Colon (tissue), 2 donors: Measurements from ENCODE around the gene COIL.
"Not testable (repeated sequence)": the region's sequence is repeated elsewhere in the genome, so short reads cannot be mapped to it uniquely, and the experiment has no call there.

Experiments used
- FAIRE-seq: peaks from 2 replicates; lab custom pipeline; 2012; peaks lifted over from hg19 to GRCh38; lab: Jason Lieb, UNC
- donor health status: control.
- donor health status: control.

Gene COIL

DNA sequence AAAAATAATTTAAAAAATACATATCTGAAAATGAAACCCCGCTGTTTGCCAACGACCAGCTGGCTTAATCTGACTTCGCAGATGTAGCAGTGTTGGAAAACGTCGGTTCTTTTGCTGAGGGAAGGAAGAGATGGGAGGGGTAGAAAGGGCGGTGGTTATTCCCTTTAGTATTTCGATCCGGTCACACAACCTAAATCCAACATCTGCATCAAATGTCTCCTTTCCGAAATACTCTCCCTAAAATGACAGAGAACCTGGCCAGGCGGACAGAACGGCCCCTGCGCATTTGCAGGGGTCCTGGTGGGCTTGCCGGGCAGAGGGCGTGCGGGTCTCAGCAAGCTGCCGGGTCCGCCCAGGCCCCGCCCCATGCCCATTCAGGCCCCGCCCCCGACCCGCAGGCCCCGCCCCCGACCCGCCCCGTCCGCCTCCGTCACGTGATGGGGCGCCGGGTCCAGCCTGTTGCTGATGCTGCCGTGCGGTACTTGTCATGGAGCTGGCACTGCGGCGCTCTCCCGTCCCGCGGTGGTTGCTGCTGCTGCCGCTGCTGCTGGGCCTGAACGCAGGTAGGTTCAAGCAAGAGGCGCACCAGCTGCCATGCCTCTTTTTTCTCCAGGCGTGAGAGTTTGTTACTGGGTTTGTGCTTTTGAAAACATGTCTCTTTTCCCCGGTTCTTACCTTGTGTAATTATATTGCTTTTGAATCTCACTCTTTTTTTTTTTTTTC is 17.0 kb upstream of the COIL start, which contains the start of gene SCPEP1:
TSS of gene SCPEP1 (plus strand) at position 459 of the 723 bp plus-strand sequence. CDS start at position 488, 29 bp downstream.
- no peak for FAIRE-seq

DNA sequence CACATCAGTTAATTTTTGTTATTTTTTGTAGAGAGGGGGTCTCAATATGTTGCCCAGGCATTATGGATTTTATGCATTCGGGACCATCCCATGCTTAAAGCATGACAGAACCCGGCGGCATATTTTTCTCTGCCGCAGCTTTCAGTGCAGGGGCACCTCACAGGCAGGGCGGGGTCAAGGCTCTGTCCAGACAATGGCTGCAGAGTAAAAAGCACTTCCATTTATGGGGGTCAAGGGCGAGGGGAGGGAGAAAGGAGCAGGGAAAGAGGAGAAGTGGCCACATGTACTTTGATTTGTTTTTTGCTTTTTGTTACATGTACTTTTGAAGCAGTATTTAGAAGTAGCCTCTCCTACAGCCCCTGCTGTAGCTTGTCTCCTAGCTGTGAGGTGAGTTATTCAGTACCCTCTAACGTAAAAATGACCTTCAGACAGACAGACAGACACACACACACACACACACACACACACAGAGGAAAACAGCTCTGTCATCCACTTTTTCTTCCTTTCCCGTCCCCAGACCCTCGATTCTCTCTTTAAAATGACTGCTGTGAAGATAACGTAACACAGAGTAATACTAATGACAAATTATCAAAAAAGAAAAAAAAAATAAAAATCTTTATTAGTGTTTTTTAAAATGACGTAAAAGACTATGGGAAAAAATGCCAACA is 16.2 kb upstream of the COIL start:
- no peak for FAIRE-seq

DNA sequence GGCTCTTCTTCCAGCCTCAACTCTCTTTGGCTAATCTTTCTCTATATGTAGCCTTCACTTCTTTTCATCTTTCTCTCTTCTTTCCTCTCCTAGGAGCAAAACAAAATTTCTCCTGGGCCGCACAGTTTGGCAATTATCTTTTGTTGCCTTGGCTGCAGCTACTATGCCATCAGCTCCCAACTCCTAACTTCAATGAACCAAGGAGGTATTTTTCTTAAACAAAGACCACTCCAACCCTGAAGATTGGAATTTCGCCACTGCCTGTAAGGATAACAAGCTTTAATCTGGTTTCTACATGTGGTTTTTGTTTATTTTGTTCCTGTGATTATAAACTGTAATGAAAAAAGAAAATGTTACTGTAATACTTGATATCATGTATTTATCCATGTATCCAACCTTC is 14.8 kb upstream of the COIL start:
- FAIRE-seq: no peak

DNA sequence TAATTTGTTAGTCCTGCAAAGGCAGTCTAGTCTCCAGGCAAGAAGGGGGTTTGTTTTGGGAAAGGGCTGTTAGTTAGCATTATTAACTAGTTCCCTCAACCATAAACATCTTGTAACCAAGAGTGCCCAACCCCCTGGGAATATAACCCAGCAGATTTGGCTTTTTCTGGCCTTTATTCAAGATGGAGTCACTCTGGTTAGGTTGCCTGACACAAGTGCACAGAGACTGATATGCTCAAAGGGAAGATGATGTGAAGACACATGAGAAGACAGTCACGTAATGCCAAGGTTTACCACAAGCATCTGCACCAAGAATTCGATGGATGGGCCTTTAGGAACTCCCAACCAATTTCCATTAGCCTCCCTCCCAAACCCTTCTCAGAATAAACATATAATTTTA is 13.2 kb upstream of the COIL start:
- FAIRE-seq: no peak

DNA sequence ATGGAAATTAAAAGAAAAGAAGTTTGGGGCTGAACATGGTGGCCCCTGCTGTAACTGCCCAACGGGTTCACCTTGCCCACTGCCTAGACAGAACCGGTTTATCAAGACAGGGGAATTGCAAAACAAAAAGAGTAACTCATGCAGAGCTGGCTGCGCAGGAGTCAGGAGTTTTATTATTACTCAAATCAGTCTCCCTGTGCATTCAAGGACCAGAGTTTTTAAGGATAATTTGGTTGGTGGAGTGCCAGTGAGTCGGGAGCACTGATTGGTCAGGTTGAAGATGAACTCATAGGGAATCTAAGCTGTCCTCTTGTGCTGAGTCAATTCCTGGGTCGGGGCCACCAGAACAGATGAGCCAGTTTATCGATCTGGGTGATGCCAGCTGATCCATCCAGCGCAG is 12.7 kb upstream of the COIL start:
- FAIRE-seq: no peak

GRCh38 chr17:56972111-56972730 is 11.4 kb upstream of the COIL start:
- no peak for FAIRE-seq

DNA sequence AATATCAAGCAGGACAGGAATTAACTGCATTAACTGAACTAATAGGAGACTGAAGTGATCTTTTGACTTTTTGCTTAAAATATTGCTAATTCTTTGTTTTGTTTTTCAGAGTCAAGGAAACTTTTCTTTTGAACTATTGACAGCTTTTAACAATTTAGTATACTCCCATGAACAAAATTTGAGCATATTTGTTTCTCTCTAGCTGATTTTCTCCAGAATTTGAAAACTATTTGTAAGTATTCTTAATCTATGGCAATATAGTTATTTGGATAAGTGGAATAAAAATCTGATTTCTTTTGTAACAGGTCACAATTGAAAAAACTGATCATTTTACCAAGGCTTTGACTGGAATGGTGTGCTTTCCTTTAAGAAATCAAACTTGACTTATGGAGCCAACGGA is 10.1 kb upstream of the COIL start:
- no peak for FAIRE-seq

GRCh38 chr17:56966338-56966737 is 5.5 kb upstream of the COIL start:
- no peak for FAIRE-seq

GRCh38 chr17:56965681-56966080 is 4.8 kb upstream of the COIL start:
- FAIRE-seq: not testable (repeated sequence)

GRCh38 chr17:56965241-56965640 is 4.4 kb upstream of the COIL start:
- FAIRE-seq: not testable (repeated sequence)

- no peak for FAIRE-seq
Measured at GRCh38 chr17:56956992-56957391, 3.9 kb downstream of the COIL start.

DNA sequence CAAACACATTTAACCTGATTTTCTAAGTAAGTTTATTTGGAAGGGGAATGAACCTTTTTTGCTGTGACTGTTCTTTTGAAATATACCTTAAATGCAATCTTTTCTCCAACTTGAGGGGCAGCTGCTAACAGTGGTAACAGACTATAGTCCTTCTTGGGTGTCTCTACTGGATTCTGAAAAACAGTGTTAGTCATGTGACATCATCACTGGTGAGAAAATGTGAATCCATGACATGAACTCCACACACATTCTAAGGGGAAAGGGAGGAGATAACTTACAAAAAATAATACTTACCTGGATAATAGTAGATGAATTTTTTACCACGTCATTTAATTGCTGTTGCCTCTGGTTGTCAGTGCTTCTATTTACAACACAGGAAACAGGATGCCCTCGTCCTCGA is 11.3 kb downstream of the COIL start:
- no peak for FAIRE-seq

DNA sequence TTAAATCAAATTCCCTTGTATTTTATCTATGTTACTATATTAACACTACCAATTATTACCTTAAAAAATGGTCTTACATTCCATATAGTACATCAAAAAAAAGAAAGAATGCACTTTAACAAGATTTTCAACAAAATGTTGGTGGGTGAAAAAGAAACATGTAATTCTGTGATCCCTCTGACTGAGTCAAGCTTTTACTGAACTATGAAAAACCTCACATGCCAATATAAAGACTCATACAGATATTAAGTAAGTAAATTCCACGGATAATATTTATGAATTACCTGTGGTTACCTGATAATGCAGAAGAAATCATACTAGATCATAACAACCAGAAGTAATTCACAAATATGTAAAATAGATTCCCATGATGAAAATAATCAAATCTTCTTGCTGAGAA is 12.4 kb downstream of the COIL start:
- FAIRE-seq: no peak

DNA sequence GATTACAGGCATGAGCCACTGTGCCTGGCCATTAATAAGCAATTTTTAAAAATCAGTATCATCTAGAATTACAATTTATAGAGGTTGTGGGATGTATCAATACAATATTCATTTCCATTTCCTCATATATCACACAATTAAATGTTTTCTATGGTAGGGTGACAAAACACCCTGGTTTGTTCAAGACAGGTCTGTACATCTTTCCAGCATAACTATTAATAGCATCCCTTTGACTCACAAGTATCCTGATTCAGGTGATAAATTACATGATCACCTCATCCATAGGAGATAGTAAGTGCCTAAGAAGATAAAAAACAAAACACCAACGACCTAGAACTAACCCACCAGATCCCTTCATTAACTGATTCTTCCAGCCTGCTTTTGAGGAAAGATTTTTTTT is 13.1 kb downstream of the COIL start:
- FAIRE-seq: no peak

- no peak for FAIRE-seq
Measured at GRCh38 chr17:56945938-56946505, 14.8 kb downstream of the COIL start.

GRCh38 chr17:56943505-56944125 is 17.2 kb downstream of the COIL start:
- FAIRE-seq: no peak

DNA sequence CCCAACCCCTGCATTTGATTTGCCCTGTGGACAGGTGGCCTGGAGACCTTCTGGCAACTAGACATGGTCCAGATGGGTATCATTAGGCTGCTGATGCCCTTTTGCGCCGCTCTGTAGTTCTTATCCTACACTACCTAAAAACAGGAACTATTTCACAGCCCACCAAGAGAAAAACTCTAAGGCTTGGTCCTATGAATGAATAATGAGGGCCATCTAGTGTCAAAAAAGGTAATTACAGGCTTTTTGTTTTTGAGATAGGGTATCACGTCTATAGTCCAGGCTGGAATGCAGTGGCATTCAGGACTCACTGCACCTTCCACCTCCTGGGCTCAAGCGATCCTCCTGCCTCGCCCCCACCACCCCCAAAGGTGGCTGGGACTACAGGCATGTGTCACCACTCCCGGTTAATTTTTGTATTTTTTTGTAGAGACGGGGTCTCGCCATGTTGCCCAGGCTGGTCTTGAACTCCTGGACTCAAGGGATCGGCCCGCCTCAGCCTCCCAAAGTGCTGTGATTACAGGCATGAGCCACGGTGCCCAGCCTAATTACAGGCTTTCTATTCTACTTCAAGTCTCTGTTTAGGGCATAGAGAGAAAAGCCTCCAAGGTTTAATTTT is 20.9 kb downstream of the COIL start:
- FAIRE-seq: no peak

- not testable (repeated sequence) for FAIRE-seq
Measured at GRCh38 chr17:56938206-56938605, 22.6 kb downstream of the COIL start.

- FAIRE-seq: no peak
Measured at GRCh38 chr17:56937687-56938086, 23.2 kb downstream of the COIL start.

DNA sequence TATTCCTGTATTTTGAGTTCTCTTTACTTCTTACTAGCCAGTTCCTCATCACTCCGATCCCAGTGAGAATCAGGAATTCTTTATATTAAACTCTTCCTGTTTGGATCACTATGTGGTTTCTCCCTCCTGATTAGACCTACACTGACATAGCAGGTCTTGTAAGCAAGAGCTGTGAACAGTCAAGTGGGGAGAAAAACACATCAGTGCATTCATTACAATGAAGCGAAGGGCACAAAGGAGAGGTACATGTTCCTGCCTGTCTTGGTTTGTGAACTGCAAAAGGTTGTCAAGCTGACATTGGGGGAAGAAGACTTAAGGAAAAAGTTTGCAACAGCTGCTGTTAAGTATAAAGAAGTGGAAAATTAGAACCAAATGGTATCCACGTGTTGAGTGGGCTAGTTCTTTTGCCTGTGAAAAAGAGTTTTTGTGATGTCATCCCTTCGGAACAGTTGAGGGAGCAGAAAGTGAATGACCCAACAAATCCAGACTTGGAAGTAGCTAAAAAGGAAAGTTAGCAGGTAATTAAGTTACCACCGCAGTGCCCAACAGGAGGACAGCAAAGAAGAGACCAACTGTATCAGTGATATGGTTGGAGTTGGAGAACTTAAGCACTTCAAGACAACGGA is 24.0 kb downstream of the COIL start:
- no peak for FAIRE-seq

DNA sequence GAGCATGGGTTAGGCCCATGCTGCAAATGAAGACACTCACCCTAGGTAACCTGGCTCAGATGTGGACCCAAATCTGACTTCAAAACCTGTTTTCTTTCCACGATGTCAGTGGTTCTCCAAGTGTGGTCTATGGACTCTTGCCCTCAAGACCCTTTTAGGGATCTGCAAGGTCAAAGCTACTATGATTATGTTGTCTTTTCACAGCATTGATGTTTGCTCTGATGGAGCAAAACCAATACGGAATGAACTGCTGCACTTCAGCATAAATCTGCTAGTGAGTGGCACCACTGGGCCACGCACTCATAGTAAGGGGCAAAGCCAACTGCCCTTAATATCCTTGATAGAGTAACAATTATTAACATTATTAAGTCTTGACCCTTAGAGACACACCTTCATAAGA is 25.4 kb downstream of the COIL start:
- FAIRE-seq: no peak

DNA sequence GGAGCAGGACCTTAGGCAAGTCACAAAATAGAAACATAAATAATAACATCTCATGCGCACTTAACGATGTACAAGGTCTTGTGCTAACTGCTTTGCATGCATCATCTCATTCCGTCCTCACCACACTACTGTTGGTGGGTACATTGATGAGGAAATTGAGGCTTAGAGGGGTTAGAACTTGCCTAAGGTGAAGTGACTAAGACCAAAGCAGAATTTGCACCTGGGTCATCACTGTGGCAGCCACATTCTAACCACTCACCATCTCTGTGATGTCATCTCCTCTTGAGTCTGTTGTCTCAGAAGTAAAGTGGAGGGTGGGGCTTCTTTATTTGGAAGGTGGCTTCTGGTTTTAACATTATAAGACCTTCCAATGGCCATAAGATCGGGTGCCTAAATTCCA is 26.6 kb downstream of the COIL start:
- FAIRE-seq: no peak
